Brain pericyte (primary cell): ENCODE measurements around the gene RNPS1.

Experiments used
- DNase-seq: peaks from one replicate; pipeline ENCODE4 v3.0.0-alpha.2; 2012; ENCODE audit warnings: low read depth, low spot score

The RNPS1 gene

GRCh38 chr16:2267913-2268666 lies at the start of gene RNPS1:
Gene RNPS1 (minus strand): TSS chr16:2268126. CDS start chr16:2264643, 3,483 bp downstream.
- DNase-seq: peak; percentile 92

DNA sequence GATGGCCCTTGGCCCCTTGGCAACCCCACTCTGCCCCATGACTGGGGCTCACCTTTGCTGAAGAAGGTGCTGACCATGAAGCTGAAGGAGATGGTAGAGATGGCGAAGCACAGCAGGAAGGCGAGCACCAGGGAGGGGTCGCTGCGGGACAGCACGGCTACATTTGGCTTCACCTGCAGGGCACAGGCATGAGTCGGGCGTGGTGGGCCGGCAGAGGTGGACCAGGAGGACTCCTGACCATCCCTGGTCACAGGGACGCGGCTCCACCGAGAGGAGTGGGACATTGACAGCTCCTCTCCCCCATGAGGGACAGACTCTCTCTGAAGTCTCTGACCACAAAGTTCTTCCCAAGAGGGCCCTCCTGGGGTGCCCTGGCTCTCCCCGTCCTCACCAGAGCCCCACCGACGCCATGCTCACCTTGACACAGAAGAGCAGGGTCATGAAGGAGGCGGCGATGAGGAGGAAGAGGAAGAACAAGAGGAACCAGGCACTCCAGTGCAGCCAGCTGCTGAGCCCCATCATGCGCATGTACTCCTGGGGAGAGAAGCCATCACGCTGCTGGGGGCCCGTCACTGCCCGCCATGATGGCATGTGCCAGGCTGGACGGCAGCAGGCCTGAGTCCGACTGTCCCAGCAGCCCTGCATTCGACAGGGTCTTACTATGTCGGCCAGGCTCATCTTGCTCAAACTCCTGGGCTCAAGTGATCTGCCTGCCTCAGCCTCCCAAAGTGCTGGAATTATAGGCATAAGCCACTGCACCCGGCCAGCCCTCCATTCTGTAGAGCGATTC lies 49.5 kb upstream of the RNPS1 start:
- no peak for DNase-seq

- no peak for DNase-seq
Observed at GRCh38 chr16:2308089-2308962, 40.4 kb upstream of the RNPS1 start.

DNA sequence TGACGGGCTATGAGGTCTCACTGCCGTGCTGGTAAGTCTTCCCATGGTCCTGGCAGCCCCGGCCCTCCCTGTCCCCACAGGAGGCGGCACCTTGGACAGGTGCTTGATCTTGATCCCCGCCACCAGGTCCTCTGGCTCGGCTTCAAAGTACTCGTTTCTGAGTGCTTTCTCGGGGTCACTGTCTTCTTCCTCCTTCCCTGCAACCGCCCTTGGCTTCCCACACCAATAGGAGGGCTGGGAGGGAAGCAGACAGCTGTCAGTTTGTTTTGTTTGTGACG lies 31.9 kb upstream of the RNPS1 start:
- DNase-seq: no peak

DNA sequence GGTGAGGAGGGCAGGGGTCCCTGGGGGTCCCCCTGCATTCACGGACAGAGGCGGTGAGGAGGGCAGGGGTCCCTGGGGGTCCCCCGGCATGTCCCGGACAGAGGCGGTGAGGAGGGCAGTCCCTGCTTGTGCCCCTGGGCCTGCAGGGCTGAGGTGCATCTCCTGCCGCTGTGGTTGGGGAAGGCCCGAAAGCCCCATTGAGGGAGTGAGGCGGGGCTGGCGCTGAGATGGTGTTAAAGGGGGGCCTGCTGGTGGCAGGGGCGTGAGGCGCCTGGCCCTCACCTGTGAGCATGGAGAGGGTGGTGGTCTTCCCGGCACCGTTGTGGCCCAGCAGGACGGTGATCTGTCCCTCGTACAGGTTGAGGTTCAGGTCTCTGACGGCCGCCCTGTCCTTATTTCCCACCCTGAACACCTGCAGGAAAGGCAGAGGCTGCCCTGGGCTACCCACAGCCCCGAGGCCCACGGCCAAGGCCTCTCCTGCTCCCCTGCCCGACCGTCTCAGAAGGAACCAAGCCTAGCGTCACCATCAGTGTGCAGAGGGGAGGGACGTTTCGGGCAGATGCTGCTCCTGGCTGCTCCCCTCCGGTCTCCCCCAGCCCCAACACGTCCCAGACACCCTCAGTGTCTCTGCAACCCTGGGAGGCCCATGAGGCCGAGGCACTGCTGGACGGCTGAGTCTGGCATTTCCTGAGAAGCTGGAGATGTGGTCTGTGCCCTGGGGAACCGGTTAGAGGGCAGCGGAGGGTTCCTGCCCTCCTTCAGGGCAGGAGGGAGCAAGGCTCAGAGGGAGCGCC lies 31.4 kb upstream of the RNPS1 start:
- no peak for DNase-seq

GRCh38 chr16:2298621-2299020 lies 30.7 kb upstream of the RNPS1 start:
- DNase-seq: no peak

DNA sequence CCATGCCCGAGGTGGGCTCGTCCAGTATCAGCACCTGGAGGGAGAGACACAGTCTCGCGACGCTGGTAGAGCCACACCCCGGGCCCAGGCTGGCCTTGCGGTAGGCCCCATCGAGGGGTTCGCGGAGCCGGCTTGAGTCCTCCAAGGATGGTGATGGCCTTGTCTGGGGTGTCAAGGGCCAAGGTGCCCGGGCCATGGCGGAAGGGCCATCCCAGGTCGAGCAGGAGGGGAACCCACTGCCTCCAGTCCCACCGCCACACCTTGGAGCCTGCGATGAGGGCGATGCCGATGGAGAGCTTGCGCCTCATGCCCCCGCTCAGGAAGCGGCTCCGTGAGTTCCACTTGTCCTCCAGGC lies 29.6 kb upstream of the RNPS1 start:
- no peak for DNase-seq

DNA sequence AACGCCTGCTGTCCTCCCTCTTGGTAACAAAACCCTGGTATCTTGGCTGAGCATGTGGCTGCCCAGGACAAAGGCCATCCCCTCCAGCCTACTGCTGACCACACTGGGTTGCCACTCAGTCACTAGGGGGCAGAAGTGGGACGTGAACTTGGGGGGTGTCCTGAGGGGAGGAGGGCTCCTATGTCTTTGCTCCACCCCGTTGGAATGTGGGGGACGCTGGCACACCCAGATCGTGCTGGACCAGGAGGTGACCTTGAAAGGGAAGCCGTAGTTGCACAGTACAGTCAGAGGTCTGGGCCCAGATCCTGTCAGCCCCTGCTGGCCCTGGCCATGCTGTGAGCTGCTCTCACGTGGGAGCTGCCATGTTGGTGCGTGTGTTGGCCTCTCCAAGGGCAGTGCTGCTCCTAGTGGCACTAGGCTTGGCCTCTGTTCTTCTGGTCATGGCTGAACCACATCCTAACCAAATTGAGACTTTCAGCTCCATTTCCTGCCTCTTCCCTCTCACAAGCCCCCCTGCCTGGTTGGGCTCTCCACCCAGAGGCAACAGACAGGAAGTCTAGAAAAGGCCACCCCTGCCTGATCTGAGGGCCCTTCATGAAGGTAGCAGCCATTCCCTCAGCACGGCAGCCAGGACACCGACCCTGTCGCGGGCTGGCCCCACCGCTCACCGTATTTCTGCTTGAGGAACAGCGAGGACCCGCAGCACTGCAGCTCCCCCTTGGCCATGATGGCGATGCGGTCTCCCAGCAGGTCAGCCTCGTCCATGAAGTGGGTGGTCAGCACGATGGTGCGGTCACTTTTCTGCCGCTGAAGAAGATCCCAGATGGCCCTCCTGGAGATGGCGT lies 29.0 kb upstream of the RNPS1 start:
- DNase-seq: no peak

DNA sequence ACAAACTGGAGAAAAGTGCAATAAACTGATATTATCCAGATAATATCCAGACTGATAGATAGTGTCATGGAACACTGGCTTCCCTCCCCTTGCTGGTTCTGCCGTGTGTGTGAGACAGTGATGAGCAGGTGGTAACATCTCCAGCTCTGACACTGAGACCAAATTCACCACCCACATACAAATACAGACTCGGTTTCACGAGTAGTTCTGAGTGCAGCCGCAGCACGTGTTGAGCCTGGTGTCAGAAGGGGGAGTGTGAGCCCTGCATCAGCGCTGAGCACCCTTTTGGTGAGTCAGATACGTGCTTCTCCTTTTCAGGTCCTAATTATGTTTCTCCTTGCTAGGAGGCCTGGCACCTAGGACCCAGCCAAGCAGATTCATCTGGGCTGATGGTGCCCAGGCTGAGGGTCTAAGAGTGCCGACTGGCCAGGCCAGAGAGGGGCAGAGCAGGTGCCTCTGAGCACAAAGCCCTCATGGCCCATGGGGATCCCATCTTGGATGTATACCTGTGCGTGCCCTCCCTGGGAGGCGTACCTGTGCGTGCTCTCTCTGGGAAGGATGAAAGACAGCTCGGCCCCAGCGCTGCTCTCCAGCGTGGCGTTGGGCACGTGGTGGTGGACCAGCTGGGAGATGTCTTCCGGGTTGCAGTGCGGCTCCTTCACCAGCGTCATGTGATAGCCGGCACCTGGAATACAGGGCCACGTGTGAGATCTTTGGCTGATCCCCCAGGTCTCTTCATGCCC lies 27.3 kb upstream of the RNPS1 start:
- DNase-seq: no peak

GRCh38 chr16:2292221-2292620 lies 24.3 kb upstream of the RNPS1 start:
- DNase-seq: no peak

GRCh38 chr16:2289282-2289681 lies 21.4 kb upstream of the RNPS1 start:
- DNase-seq: no peak

- no peak for DNase-seq
Observed at GRCh38 chr16:2288726-2289125, 20.8 kb upstream of the RNPS1 start.

DNA sequence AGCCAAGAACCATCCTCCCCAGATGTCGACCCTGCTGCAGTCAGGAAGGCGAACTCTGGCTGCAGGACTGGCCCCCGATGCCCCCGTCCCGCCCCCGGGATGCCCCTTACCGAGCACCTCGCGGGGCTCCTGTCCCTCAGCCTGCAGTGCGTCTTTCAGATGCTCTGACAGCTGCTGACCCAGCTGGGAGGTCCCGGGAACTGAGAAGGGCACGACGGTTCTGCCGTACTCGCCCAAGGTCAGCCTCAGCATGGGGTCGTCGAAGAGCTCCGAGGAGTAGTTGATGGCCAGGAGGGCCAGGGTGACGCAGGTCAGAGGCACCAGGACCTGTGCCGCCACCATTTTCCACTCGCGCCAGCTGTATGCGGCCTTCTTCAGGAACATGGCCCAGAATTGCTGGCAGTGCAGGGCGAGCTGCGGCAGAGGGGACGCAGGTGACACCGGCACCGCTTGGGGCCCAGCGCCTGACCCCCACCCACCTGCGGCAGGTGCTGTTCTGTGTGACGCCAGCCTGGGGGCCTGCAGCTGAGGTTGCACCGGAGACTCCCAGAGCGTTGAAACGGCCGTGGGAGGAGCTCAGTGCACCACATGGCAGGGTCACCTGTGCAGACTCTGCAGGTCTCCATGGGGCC lies 20.1 kb upstream of the RNPS1 start:
- DNase-seq: no peak

- DNase-seq: no peak
Observed at GRCh38 chr16:2286550-2286949, 18.6 kb upstream of the RNPS1 start.

GRCh38 chr16:2285731-2286191 lies 17.8 kb upstream of the RNPS1 start:
- DNase-seq: no peak

- no peak for DNase-seq
Observed at GRCh38 chr16:2284797-2285576, 17.1 kb upstream of the RNPS1 start.

DNA sequence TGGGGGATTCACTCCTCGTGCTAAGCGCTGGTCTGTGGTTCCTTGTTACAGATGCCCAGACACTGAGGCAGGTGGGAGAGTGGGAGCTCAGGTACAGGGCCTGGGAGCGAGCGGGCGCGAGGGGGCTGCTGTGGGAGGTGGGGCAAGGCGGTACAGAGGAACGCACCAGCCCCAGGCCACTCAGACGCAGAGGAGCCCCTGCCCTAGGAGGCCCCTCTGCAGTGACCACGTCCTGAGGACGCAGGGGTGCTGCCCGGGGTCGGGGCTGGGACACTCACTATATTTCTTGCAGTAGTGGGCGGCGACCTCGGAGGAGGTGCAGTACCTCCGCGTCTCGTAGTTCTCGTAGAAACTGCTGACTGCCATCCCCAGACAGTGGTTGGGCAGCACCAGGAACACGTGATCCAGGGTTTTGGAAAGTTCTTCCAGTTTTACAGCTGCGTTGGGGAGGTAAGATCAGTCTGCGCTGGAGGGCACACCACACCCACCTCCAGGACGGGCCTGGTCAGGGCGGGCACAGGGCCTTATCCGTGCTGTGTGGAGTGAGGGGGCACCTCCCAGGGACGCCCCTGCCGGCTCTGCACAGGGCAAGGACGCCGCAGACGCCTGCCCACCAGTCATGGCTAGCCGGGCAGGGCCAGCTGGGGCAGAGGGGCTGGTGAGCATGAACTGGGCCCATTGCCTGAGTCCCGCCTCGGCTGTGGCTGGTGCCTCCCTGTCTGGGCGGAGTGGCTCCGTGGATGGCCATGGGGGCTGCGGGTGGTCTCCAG lies 16.3 kb upstream of the RNPS1 start:
- no peak for DNase-seq
